BLaER1 (cell line): ENCODE results near the gene DHCR7.

Source experiments
- H3K27ac ChIP-seq: shearing (Covaris generic); formaldehyde crosslinking; 2 replicates; pipeline ENCODE4 v1.8.1; 2022
- H3K27me3 ChIP-seq: shearing (Covaris generic); formaldehyde crosslinking; 2 replicates; pipeline ENCODE4 v1.8.1; 2022
- H3K36me3 ChIP-seq: shearing (Covaris generic); formaldehyde crosslinking; 2 replicates; pipeline ENCODE4 v1.8.1; 2022
- H3K4me1 ChIP-seq: shearing (Covaris generic); formaldehyde crosslinking; 2 replicates; pipeline ENCODE4 v1.8.1; 2022
- H3K4me2 ChIP-seq: shearing (Covaris generic); formaldehyde crosslinking; 2 replicates; pipeline ENCODE4 v1.8.1; 2022
- H3K4me3 ChIP-seq: shearing (Covaris generic); formaldehyde crosslinking; 2 replicates; pipeline ENCODE4 v1.8.1; 2022
- H3K9ac ChIP-seq: shearing (Covaris generic); formaldehyde crosslinking; 2 replicates; pipeline ENCODE4 v1.8.1; 2022
- H3K9me3 ChIP-seq: shearing (Covaris generic); formaldehyde crosslinking; 2 replicates; pipeline ENCODE4 v1.8.1; 2022
- H4K20me1 ChIP-seq: shearing (Covaris generic); formaldehyde crosslinking; 2 replicates; pipeline ENCODE4 v1.8.1; 2022
- Cebpa-rat ChIP-seq: shearing (Covaris generic); IDR thresholded peaks from 2 replicates; pipeline ENCODE4 v1.8.1; 2022

DHCR7 gene

GRCh38 chr11:71395263-71395560, 53.0 kb downstream of the DHCR7 start:
- H3K4me3 ChIP-seq, result no peak overlapping the region
- no peak overlapping the region for H3K9ac ChIP-seq
- H3K36me3 ChIP-seq, result no peaks in the 10 kb centered on the region
- H3K27me3 ChIP-seq, result no peaks in the 10 kb centered on the region
- no peak for TF ChIP-seq Cebpa-rat
- H3K9me3 ChIP-seq, result no peaks in the 10 kb centered on the region
- no peak overlapping the region for H3K4me2 ChIP-seq
- no peak overlapping the region for H3K27ac ChIP-seq
- no peaks in the 10 kb centered on the region for H4K20me1 ChIP-seq
- peaks cover 47% of the 10 kb centered on the region for H3K4me1 ChIP-seq

GRCh38 chr11:71393283-71393682, 54.9 kb downstream of the DHCR7 start:
- H3K4me1 ChIP-seq, result peaks cover 50% of the 10 kb centered on the region
- no peaks in the 10 kb centered on the region for H3K36me3 ChIP-seq
- H3K27ac ChIP-seq, result no peak overlapping the region
- H3K9ac ChIP-seq, result no peak overlapping the region
- no peaks in the 10 kb centered on the region for H3K9me3 ChIP-seq
- TF ChIP-seq Cebpa-rat, result no peak
- H3K27me3 ChIP-seq, result no peaks in the 10 kb centered on the region
- no peak overlapping the region for H3K4me3 ChIP-seq
- no peak overlapping the region for H3K4me2 ChIP-seq
- no peaks in the 10 kb centered on the region for H4K20me1 ChIP-seq

GRCh38 chr11:71391796-71392195, 56.4 kb downstream of the DHCR7 start:
- Histone ChIP-seq H3K27me3 (no peaks in the 10 kb centered on the region), H3K4me2 (peak overlapping the region; percentile 27; the same call in 1 of the 2 replicates), H3K9me3 (peaks cover 5% of the 10 kb centered on the region; the same call in 1 of the 2 replicates), H3K36me3 (no peaks in the 10 kb centered on the region), H3K4me3 (no peak overlapping the region), H3K27ac (no peak overlapping the region), H3K4me1 (peaks cover 35% of the 10 kb centered on the region), H3K9ac (no peak overlapping the region), H4K20me1 (no peaks in the 10 kb centered on the region)
- no peak for TF ChIP-seq Cebpa-rat

DNA sequence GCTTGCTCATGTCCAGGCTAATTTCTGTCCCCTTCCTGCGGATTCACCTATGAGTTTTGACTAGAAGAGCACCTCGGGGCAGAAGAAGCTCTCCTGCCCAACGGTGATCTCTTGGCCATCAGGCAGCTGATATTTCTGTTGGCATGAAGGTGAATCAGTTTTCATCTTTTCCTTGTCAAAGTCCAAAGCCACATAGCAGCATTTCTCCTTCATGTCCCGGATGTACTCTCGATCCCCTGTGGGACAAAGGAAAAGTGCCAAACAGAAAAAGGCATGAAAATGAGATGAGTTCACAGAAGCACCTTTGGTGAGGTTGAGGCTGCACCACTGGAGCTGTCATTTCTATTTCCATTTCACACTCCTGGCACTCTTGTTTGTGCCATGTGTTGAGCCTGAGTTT, 56.8 kb downstream of the DHCR7 start:
- no peak overlapping the region for H3K9ac ChIP-seq
- H3K27me3 ChIP-seq, result no peaks in the 10 kb centered on the region

DNA sequence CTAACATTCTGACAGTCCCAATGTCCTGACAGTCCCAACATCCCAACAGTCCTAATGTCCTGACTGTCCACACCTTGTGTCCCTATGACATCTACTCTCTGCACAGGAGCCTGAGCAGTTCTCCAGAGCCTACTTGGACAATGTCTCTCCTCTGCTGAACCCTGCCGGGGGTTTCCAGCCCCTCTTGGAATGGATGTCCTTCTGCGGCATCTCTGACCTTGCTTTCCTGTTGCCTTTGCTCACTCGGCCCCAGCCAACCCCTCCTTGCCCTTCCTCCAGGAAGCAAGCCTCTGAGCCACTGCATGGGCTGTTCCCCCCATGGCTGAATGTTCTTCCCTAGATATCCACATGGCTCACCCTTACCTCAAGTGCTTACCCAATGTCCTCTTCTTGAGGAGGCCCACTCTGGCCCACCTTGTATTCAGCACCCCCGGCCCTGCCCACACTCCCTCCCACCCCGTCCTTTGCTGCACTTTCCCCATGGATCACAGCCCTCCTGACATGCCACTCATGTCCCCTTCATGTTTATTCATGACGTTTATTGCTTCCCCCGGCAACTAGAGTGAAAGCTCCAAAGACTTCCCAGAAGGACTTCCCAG, 59.5 kb downstream of the DHCR7 start:
- no peaks in the 10 kb centered on the region for H3K27me3 ChIP-seq
- peaks cover 5% of the 10 kb centered on the region; the same call in 1 of the 2 replicates for H3K9me3 ChIP-seq
- TF ChIP-seq Cebpa-rat, result no peak

More for the DNA sequence above, 56.8 kb downstream of the DHCR7 start:
- no peak overlapping the region for H3K27ac ChIP-seq
- no peak overlapping the region for H3K4me3 ChIP-seq
- no peak for TF ChIP-seq Cebpa-rat
- H3K4me1 ChIP-seq, result peaks cover 31% of the 10 kb centered on the region
- H3K36me3 ChIP-seq, result no peaks in the 10 kb centered on the region
- H4K20me1 ChIP-seq, result no peaks in the 10 kb centered on the region
- peak overlapping the region; percentile 60 for H3K4me2 ChIP-seq
- H3K9me3 ChIP-seq, result peaks cover 5% of the 10 kb centered on the region; the same call in 1 of the 2 replicates

DNA sequence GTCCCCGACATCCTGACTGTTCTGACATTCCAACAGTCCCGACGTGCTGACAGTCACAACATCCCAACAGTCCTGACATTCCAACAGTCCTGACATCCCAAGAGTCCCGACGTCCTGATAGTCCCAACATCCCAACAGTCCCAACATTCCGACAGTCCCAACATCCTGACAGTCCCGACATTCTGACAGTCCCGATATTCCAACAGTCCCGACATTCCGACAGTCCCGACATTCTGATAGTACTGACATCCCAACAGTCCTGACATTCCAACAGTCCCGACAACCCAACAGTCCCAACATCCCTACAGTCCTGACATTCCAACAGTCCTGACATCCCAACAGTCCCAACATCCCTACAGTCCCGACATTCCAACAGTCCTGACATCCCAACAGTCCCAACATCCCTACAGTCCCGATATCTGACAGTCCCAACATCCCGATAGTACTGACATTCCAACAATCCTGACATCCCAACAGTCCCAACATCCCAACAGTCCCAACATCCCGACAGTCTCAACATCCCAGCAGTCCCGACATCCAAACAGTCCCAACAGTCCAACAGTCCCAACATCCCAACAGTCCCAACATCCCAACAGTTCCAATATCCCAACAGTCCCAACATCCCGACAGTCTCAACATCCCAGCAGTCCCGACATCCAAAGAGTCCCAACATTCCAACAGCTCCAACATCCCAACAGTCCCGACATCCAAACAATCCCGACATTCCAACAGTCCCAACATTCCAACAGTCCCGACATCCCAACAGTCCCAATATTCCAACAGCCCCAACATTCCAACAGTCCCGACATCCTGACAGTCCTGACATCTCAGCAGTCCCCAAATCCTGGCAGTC, 60.2 kb downstream of the DHCR7 start:
- peaks cover 27% of the 10 kb centered on the region for H3K4me1 ChIP-seq
- no peak overlapping the region for H3K9ac ChIP-seq
- no peak overlapping the region for H3K27ac ChIP-seq
- no peak overlapping the region for H3K4me3 ChIP-seq
- H3K27me3 ChIP-seq, result no peaks in the 10 kb centered on the region
- no peak for TF ChIP-seq Cebpa-rat
- no peaks in the 10 kb centered on the region for H4K20me1 ChIP-seq
- no peak overlapping the region for H3K4me2 ChIP-seq
- H3K36me3 ChIP-seq, result no peaks in the 10 kb centered on the region
- H3K9me3 ChIP-seq, result peaks cover 5% of the 10 kb centered on the region; the same call in 1 of the 2 replicates

More for the DNA sequence above, 59.5 kb downstream of the DHCR7 start:
- peaks cover 27% of the 10 kb centered on the region for H3K4me1 ChIP-seq
- no peak overlapping the region for H3K27ac ChIP-seq
- H4K20me1 ChIP-seq, result no peaks in the 10 kb centered on the region
- no peak overlapping the region for H3K9ac ChIP-seq
- no peak overlapping the region for H3K4me2 ChIP-seq
- H3K4me3 ChIP-seq, result no peak overlapping the region
- no peaks in the 10 kb centered on the region for H3K36me3 ChIP-seq

DNA sequence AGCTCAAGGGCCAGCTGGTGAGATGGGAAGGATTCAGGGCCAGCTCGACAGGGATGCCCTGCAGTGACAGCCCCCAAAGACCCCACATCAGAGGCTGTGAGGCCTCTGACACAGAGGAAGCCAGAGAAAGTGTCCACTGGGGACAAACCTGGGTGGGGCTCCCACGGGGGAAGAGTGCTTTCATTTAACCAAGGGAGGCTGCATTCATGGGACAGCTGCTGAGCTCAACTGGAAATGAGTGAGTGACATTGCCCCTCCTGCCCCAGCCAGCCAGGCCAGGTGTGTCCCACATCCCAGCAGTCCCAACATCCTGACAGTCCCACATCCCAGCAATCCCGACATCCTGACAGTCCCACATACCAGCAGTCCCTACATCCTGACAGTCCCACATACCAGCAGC, 61.0 kb downstream of the DHCR7 start:
- Histone ChIP-seq H3K27me3 (no peaks in the 10 kb centered on the region), H3K4me2 (no peak overlapping the region), H3K4me1 (peaks cover 26% of the 10 kb centered on the region), H3K4me3 (no peak overlapping the region), H3K27ac (no peak overlapping the region), H3K9ac (no peak overlapping the region), H3K9me3 (peaks cover 5% of the 10 kb centered on the region; the same call in 1 of the 2 replicates), H4K20me1 (no peaks in the 10 kb centered on the region), H3K36me3 (no peaks in the 10 kb centered on the region)
- TF ChIP-seq Cebpa-rat, result no peak

DNA sequence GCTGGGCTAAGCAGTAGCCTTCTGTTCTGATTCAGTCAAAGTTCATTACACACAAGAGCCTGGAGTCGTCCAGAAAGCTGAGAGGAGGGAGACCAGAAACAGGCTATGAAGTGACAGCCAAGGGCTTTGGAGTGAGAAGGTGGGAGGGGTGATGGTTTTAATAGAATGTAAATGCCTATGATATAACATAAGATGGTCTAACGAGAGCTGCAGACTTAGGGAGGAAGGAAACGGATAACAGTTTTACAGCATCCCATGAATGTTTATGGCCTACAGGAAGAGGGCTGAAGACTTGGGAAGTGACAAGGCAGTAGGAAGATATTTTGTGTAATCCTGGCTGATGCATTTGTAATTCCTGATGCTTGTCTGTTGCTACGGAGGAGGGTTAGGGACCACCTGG, 62.0 kb downstream of the DHCR7 start:
- TF ChIP-seq Cebpa-rat, result no peak
- H3K4me3 ChIP-seq, result no peak overlapping the region
- peaks cover 5% of the 10 kb centered on the region; the same call in 1 of the 2 replicates for H3K9me3 ChIP-seq
- H3K27me3 ChIP-seq, result no peaks in the 10 kb centered on the region
- no peaks in the 10 kb centered on the region for H3K36me3 ChIP-seq
- H4K20me1 ChIP-seq, result no peaks in the 10 kb centered on the region
- H3K27ac ChIP-seq, result no peak overlapping the region
- no peak overlapping the region for H3K4me2 ChIP-seq
- peaks cover 27% of the 10 kb centered on the region for H3K4me1 ChIP-seq
- no peak overlapping the region for H3K9ac ChIP-seq

GRCh38 chr11:71385091-71385490, 63.1 kb downstream of the DHCR7 start:
- Histone ChIP-seq H3K27me3 (no peaks in the 10 kb centered on the region), H3K4me2 (no peak overlapping the region), H3K9ac (no peak overlapping the region), H3K36me3 (no peaks in the 10 kb centered on the region), H3K4me1 (peaks cover 17% of the 10 kb centered on the region), H3K4me3 (no peak overlapping the region), H3K27ac (no peak overlapping the region), H3K9me3 (peaks cover 5% of the 10 kb centered on the region; the same call in 1 of the 2 replicates), H4K20me1 (no peaks in the 10 kb centered on the region)
- no peak for TF ChIP-seq Cebpa-rat

GRCh38 chr11:71384561-71384960, 63.6 kb downstream of the DHCR7 start:
- Histone ChIP-seq H3K9ac (no peak overlapping the region), H3K4me1 (peaks cover 14% of the 10 kb centered on the region), H3K27me3 (no peaks in the 10 kb centered on the region), H3K4me2 (no peak overlapping the region), H3K27ac (no peak overlapping the region), H3K4me3 (no peak overlapping the region), H3K36me3 (no peaks in the 10 kb centered on the region), H4K20me1 (no peaks in the 10 kb centered on the region), H3K9me3 (peaks cover 5% of the 10 kb centered on the region; the same call in 1 of the 2 replicates)
- no peak for TF ChIP-seq Cebpa-rat
